ENCODE data around the gene INSM1.

Gene INSM1

GRCh38 chr20:20338133-20338730, 29.7 kb upstream of the INSM1 start:
- no peak overlapping the region for H3K27ac ChIP-seq
- no peak for DNase-seq
- H3K4me1 ChIP-seq, result no peaks in the 10 kb centered on the region
- H3K27me3 ChIP-seq, result no peaks in the 10 kb centered on the region
- no peaks in the 10 kb centered on the region for H3K9me3 ChIP-seq
- H3K4me3 ChIP-seq, result no peak overlapping the region
- intact Hi-C loops (cut with DNase I; ENCODE audit: low total_unique reads), result no loop called here
- H3K36me3 ChIP-seq, result no peaks in the 10 kb centered on the region
- no peak for TF ChIP-seq CTCF (IDR thresholded peaks at IDR 0.05)

- TF ChIP-seq CTCF (IDR thresholded peaks at IDR 0.05), result no peak
- intact Hi-C loops (cut with DNase I; ENCODE audit: low total_unique reads), result no loop called here
- H3K36me3 ChIP-seq, result no peaks in the 10 kb centered on the region
Measured at GRCh38 chr20:20340443-20340842, 27.5 kb upstream of the INSM1 start.

GRCh38 chr20:20341371-20341770, 26.5 kb upstream of the INSM1 start:
- DNase-seq, result no peak
- H3K27ac ChIP-seq, result no peak overlapping the region
- no peaks in the 10 kb centered on the region for H3K27me3 ChIP-seq
- no peak for TF ChIP-seq CTCF (IDR thresholded peaks at IDR 0.05)
- no peaks in the 10 kb centered on the region for H3K4me1 ChIP-seq
- intact Hi-C loops (cut with DNase I; ENCODE audit: low total_unique reads), result no loop called here
- no peak overlapping the region for H3K4me3 ChIP-seq
- no peaks in the 10 kb centered on the region for H3K9me3 ChIP-seq
- no peaks in the 10 kb centered on the region for H3K36me3 ChIP-seq

More at GRCh38 chr20:20340443-20340842, 27.5 kb upstream of the INSM1 start:
- Histone ChIP-seq H3K27me3 (no peaks in the 10 kb centered on the region), H3K4me1 (no peaks in the 10 kb centered on the region), H3K27ac (no peak overlapping the region), H3K4me3 (no peak overlapping the region), H3K9me3 (no peaks in the 10 kb centered on the region)
- no peak for DNase-seq

GRCh38 chr20:20342066-20342465, 25.8 kb upstream of the INSM1 start:
- no peak for DNase-seq
- Histone ChIP-seq H3K27ac (no peak overlapping the region), H3K9me3 (no peaks in the 10 kb centered on the region), H3K27me3 (no peaks in the 10 kb centered on the region), H3K36me3 (no peaks in the 10 kb centered on the region), H3K4me3 (no peak overlapping the region), H3K4me1 (no peaks in the 10 kb centered on the region)
- intact Hi-C loops (cut with DNase I; ENCODE audit: low total_unique reads), result no loop called here
- no peak for TF ChIP-seq CTCF (IDR thresholded peaks at IDR 0.05)

- Histone ChIP-seq H3K27me3 (no peaks in the 10 kb centered on the region), H3K36me3 (no peaks in the 10 kb centered on the region), H3K4me3 (no peak overlapping the region), H3K27ac (no peak overlapping the region), H3K4me1 (no peaks in the 10 kb centered on the region), H3K9me3 (peaks cover 0 to 7% (median 3%) of the 10 kb centered on the region in 3 donors)
- no peak for TF ChIP-seq CTCF (IDR thresholded peaks at IDR 0.05)
- intact Hi-C loops (cut with DNase I; ENCODE audit: low total_unique reads), result no loop called here
- DNase-seq, result no peak
Measured at GRCh38 chr20:20343932-20344331, 24.0 kb upstream of the INSM1 start.

GRCh38 chr20:20344476-20344875, 23.4 kb upstream of the INSM1 start:
- intact Hi-C loops (cut with DNase I; ENCODE audit: low total_unique reads), result no loop called here
- TF ChIP-seq CTCF (IDR thresholded peaks at IDR 0.05), result no peak
- no peaks in the 10 kb centered on the region for H3K4me1 ChIP-seq

More at GRCh38 chr20:20344476-20344875, 23.4 kb upstream of the INSM1 start:
- no peaks in the 10 kb centered on the region for H3K27me3 ChIP-seq
- DNase-seq, result no peak
- H3K36me3 ChIP-seq, result no peaks in the 10 kb centered on the region
- H3K4me3 ChIP-seq, result no peak overlapping the region
- H3K27ac ChIP-seq, result no peak overlapping the region
- H3K9me3 ChIP-seq, result peaks cover 0 to 7% (median 3%) of the 10 kb centered on the region in 3 donors

Measured in tibial artery (tissue), 4 donors.